ENCODE data around the gene PPM1H.
"Not testable (repeated sequence)": the region's sequence is repeated elsewhere in the genome, so short reads cannot be mapped to it uniquely, and the experiment has no call there.

Gene PPM1H

GRCh38 chr12:62907561-62907960 lies 27.4 kb downstream of the PPM1H start:
- no peak for DNase-seq

GRCh38 chr12:62907078-62907477 lies 27.9 kb downstream of the PPM1H start:
- no peak for DNase-seq

- DNase-seq = no peak
These were observed 31.8 kb downstream of the PPM1H start for GRCh38 chr12:62903151-62903550.

GRCh38 chr12:62900686-62901272 lies 34.2 kb downstream of the PPM1H start:
- no peak for DNase-seq

GRCh38 chr12:62899568-62900390 lies 35.2 kb downstream of the PPM1H start:
- DNase-seq = no peak

- no peak for DNase-seq
These were observed 36.4 kb downstream of the PPM1H start for GRCh38 chr12:62898526-62898925.

- DNase-seq = no peak
These were observed 39.5 kb downstream of the PPM1H start for GRCh38 chr12:62895351-62895877.

GRCh38 chr12:62893276-62893675 lies 41.7 kb downstream of the PPM1H start:
- no peak for DNase-seq

GRCh38 chr12:62891805-62892549 lies 43.0 kb downstream of the PPM1H start:
- no peak for DNase-seq

- DNase-seq = no peak
These were observed 46.4 kb downstream of the PPM1H start for GRCh38 chr12:62888454-62889110.

- DNase-seq = no peak
These were observed 48.2 kb downstream of the PPM1H start for GRCh38 chr12:62886796-62887195.

GRCh38 chr12:62885242-62885641 lies 49.7 kb downstream of the PPM1H start:
- DNase-seq = no peak

GRCh38 chr12:62884832-62885231 lies 50.1 kb downstream of the PPM1H start:
- DNase-seq = not testable (repeated sequence)

- no peak for DNase-seq
These were observed 52.3 kb downstream of the PPM1H start for GRCh38 chr12:62882696-62883095.

GRCh38 chr12:62882140-62882539 lies 52.8 kb downstream of the PPM1H start:
- DNase-seq = no peak

GRCh38 chr12:62879691-62880090 lies 55.3 kb downstream of the PPM1H start:
- no peak for DNase-seq

- not testable (repeated sequence) for DNase-seq
These were observed 55.7 kb downstream of the PPM1H start for GRCh38 chr12:62879228-62879627.

GRCh38 chr12:62878211-62878610 lies 56.7 kb downstream of the PPM1H start:
- no peak for DNase-seq

- no peak for DNase-seq
These were observed 57.9 kb downstream of the PPM1H start for GRCh38 chr12:62876938-62877548.

GRCh38 chr12:62873826-62874448 lies 61.0 kb downstream of the PPM1H start:
- no peak for DNase-seq

- no peak for DNase-seq
These were observed 61.7 kb downstream of the PPM1H start for GRCh38 chr12:62873116-62873825.
